Dendritic cell treated with granulocyte-macrophage colony-stimulating factor and Interleukin-4, amounts not matched to agents 40 ng/mL and 50 ng/mL, for 4 days (primary cell): ENCODE measurements around the gene HS2ST1.
"Not testable (repeated sequence)": the region's sequence is repeated elsewhere in the genome, so short reads cannot be mapped to it uniquely, and the experiment has no call there.

Experiments
- H3K27ac Mint-ChIP-seq: one replicate; pipeline ENCODE4 v1.8.0; 2022; ENCODE audit warnings: mild to moderate bottlenecking, mixed read lengths
- H3K27me3 Mint-ChIP-seq: one replicate; pipeline ENCODE4 v1.8.0; 2022; ENCODE audit warnings: mild to moderate bottlenecking, mixed read lengths
- H3K36me3 Mint-ChIP-seq: one replicate; pipeline ENCODE4 v1.8.0; 2022; ENCODE audit warnings: low read depth, mixed read lengths
- H3K4me1 Mint-ChIP-seq: one replicate; pipeline ENCODE4 v1.8.0; 2022; ENCODE audit warnings: low read depth, mixed read lengths
- H3K4me3 Mint-ChIP-seq: one replicate; pipeline ENCODE4 v1.8.0; 2022; ENCODE audit warnings: mild to moderate bottlenecking, moderate library complexity, mixed read lengths
- H3K9me3 Mint-ChIP-seq: one replicate; pipeline ENCODE4 v1.8.0; 2022; ENCODE audit warnings: mixed read lengths
- intact Hi-C: fragments of 100-400 bp; cut with micrococcal nuclease; formaldehyde crosslinking; loops from one replicate; pipeline ENCODE4 v1.15.0; 2022

HS2ST1 gene

DNA sequence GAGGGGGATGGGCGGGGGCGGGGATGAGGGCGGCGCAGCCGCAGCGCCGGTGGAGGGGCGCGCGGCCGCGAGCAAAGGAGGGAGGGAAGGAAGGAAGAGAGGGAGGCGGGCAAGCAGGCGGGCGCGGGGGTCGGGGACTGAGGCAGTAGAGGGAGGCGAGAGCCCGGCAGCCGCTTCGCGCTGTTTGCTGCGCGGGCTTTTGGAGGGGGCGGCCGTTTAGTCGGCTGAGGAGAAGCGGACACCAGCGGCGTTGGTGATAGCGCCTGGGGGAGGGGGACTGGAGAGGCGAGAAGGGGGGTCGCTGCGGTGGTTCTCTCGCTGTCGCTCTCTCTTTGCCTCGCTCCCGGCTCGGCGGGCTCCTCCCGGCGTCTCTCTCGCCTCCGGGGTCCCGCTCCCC is at the start of gene HS2ST1:
TSS of gene HS2ST1 (plus strand) at position 35 of the 397 bp plus-strand sequence.
- H3K9me3 Mint-ChIP-seq, result no peaks in the 10 kb centered on the region
- H3K4me3 Mint-ChIP-seq, result no peak within 1 kb of the TSS
- no peaks in the 10 kb centered on the region for H3K27me3 Mint-ChIP-seq
- H3K4me1 Mint-ChIP-seq, result peaks cover 33% of the 10 kb centered on the region
- H3K27ac Mint-ChIP-seq, result no peak within 1 kb of the TSS
- intact Hi-C loops, result loop anchor here (5.0 to 10.0 kb wide), 5 partner anchors 210 to 1770 kb away; partner anchors contain the start of genes ODF2L, PKN2 and SH3GLB1
- H3K36me3 Mint-ChIP-seq, result peaks cover 17% of the 10 kb centered on the region

DNA sequence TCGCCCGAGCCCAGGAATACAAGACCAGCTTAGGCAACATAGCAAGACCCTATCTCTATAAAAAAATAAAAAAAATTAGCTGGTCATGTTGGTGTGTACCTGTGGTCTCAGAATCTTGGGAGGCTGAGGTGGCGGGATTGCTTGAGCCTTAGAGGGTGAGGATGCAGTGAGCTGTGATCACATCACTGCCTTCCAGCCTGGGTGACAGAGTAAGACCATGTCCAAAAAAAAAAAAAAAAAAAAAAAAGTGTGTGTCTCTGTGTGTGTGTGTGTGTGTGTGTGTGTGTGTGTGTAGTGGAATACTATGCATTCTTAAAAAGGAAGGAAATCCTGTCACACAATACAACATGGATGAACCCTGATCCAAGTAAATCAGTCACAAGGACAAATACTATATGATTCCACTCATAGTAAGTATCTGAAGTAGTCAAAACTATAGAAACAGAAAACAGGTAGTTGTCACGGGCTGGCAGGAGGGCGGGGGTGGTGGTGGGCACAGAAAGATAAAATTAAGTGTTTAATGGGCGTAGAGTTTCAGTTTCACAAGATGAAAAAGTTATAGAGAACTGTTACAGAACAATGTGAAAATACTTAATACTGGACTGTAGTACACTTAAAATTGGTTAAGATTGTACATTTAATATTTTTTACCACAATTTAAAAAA is 48.3 kb upstream of the HS2ST1 start:
- peaks cover 8% of the 10 kb centered on the region for H3K4me1 Mint-ChIP-seq
- peaks cover 39% of the 10 kb centered on the region for H3K36me3 Mint-ChIP-seq
- no peak overlapping the region for H3K4me3 Mint-ChIP-seq
- intact Hi-C loops, result no loop called here
- no peaks in the 10 kb centered on the region for H3K9me3 Mint-ChIP-seq
- H3K27me3 Mint-ChIP-seq, result no peaks in the 10 kb centered on the region
- H3K27ac Mint-ChIP-seq, result no peak overlapping the region

DNA sequence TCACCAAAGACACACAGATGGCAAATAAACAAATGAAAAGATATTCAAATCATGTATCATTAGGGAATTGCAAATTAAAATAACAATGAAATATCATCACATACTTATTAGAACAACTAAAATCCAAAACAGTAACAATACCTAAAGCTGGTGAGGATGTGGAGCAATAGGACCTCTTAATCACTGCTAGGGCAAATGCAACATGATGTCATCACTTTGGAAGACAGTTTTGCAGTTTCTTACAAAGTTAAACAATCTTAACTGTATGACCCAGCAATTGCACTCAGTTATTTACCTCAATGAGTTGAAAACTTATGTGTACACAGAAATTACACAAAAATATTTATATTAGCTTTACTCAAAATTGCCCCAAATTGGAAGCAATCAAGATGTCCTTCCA is 47.8 kb upstream of the HS2ST1 start:
- H3K27me3 Mint-ChIP-seq, result no peaks in the 10 kb centered on the region
- peaks cover 8% of the 10 kb centered on the region for H3K4me1 Mint-ChIP-seq
- no peak overlapping the region for H3K27ac Mint-ChIP-seq
- intact Hi-C loops, result no loop called here
- peaks cover 33% of the 10 kb centered on the region for H3K36me3 Mint-ChIP-seq
- no peaks in the 10 kb centered on the region for H3K9me3 Mint-ChIP-seq
- no peak overlapping the region for H3K4me3 Mint-ChIP-seq

DNA sequence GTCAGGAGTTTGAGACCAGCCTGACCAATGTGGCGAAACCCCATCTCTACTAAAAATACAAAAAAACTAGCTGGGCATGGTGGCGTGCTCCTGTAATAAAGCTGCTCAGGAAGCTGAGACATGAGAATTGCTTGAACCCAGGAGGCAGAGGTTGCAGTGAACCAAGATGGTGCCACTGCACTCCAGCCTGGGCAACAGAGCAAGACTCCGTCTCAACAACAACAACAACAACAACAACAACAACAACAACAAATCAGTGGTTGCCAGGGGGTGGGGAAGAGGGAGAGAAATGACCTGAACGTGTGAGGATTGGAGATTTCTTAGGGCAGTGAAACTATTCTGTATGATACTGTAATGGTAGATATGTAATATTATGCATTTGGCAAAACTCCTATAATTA is 47.2 kb upstream of the HS2ST1 start:
- H3K4me3 Mint-ChIP-seq, H3K4me1 Mint-ChIP-seq, H3K9me3 Mint-ChIP-seq, intact Hi-C loops, H3K27ac Mint-ChIP-seq, H3K27me3 Mint-ChIP-seq: not testable (repeated sequence)
- H3K36me3 Mint-ChIP-seq, result peaks cover 36% of the 10 kb centered on the region

DNA sequence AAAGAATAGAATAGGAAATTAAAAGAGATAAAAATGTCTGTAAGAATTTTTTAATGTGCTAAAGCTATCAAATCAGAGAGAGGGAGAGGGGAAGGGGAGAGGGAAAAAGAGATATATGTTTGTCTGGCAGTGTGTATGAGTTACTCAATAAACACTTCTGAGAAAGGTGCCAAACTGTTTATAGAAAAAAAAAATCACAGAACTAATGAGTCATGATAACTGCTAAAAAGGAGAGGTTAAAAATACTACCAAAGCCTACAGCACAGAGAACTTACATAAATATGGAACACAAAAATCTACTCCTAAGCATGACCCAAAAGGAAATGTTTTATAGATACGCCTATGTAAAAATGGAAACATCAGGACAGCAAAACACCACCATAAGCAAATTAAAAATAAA is 46.0 kb upstream of the HS2ST1 start:
- H3K9me3 Mint-ChIP-seq, result no peaks in the 10 kb centered on the region
- H3K27ac Mint-ChIP-seq, result no peak overlapping the region
- peaks cover 8% of the 10 kb centered on the region for H3K4me1 Mint-ChIP-seq
- peaks cover 40% of the 10 kb centered on the region for H3K36me3 Mint-ChIP-seq
- intact Hi-C loops, result no loop called here
- H3K4me3 Mint-ChIP-seq, result no peak overlapping the region
- no peaks in the 10 kb centered on the region for H3K27me3 Mint-ChIP-seq

DNA sequence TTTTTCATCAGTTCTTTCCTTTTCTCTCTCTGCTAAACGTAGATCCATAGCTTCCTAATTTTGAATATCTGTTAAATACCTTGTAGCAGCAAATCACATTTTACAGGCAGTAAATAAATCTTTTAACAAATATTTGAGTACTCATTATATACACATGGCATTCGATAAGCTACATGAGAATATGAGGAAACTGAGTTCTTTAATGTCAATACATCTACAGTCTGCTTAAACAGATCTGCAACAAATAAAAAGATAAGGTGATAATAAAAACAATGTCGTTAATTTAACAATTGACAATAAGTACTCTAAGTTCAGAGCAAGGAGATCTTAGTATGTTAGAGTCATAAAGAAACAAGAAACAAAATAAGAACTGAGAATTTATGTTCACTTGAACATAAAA is 43.4 kb upstream of the HS2ST1 start:
- no peak overlapping the region for H3K4me3 Mint-ChIP-seq
- peaks cover 46% of the 10 kb centered on the region for H3K36me3 Mint-ChIP-seq

DNA sequence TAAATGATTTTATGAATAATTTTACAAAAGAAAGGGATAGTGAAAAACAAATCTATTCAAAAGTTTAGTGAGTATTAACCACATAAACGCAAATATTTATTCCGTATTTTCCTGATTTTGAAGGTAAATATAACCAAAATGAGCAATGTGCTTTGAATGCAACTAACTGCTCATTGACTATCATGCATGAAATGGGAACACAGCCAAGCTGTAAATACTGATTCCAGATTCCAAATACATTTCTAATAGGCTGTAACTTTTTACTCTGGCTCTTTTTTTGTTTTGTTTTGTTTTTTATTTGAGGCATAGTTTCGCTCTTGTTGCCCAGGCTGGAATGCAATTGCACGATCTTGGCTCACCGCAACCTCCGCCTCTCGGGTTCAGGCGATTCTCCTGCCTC is 42.3 kb upstream of the HS2ST1 start:
- no peak overlapping the region for H3K4me3 Mint-ChIP-seq
- peaks cover 50% of the 10 kb centered on the region for H3K36me3 Mint-ChIP-seq
- H3K9me3 Mint-ChIP-seq, result no peaks in the 10 kb centered on the region
- H3K27ac Mint-ChIP-seq, result no peak overlapping the region
- peaks cover 8% of the 10 kb centered on the region for H3K4me1 Mint-ChIP-seq
- H3K27me3 Mint-ChIP-seq, result no peaks in the 10 kb centered on the region
- intact Hi-C loops, result no loop called here

More for the DNA sequence above, 43.4 kb upstream of the HS2ST1 start:
- Mint-ChIP-seq H3K27ac (no peak overlapping the region), H3K4me1 (peaks cover 8% of the 10 kb centered on the region), H3K27me3 (no peaks in the 10 kb centered on the region), H3K9me3 (no peaks in the 10 kb centered on the region)
- intact Hi-C loops, result no loop called here

DNA sequence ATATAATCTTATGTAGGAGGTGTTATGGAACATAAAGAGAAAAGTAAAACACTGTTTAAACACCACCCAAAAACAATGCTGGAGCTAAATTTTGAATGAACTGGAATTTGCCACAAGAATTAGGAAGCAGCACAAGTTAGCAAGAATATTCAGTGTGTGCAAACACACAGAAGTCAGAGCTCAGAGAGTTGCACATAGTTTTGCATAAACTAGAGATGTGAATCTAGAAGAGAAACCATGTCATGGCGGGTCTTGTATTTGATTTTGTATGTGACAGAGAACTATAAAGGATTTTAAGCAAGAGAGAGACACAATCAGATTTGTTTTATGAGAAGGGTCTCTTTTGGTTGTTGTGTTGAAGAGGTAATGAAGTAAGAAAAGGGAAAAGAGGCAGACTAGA is 38.7 kb upstream of the HS2ST1 start:
- intact Hi-C loops, result no loop called here
- Mint-ChIP-seq H3K9me3 (no peaks in the 10 kb centered on the region), H3K4me3 (no peak overlapping the region)

DNA sequence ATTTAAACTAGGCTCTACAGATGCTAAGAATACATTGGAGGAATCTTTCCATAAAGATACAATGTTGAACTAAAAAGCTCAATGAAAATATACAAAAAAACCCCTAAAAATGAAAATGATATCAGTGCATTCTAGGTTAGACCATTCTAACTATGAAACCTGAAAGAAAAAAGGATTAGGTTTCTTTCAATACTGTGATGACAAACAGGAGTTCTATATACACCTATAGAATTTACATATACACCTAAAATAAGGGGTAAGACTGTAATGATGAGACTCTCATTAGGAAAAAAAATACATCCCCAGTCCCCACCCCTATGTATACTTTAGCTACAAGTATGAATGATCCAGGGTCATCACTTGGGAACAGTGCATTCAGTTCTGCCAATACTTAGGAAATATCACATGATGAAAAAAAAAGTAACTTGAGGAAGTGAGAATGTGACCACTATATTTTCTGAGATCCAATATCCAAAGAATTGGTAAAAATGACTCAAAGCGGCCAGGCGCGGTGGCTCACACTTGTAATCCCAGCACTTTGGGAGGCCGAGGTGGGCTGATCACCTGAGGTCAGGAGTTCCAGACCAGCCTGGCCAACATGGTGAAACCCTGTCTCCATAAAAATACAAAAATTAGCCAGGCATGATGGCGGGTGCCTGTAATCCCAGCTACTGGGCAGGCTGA is 26.8 kb upstream of the HS2ST1 start:
- Mint-ChIP-seq H3K4me3 (no peak overlapping the region), H3K27ac (no peak overlapping the region), H3K4me1 (peaks cover 20% of the 10 kb centered on the region), H3K9me3 (no peaks in the 10 kb centered on the region), H3K27me3 (no peaks in the 10 kb centered on the region), H3K36me3 (peaks cover 20% of the 10 kb centered on the region)
- intact Hi-C loops, result no loop called here

More for the DNA sequence above, 38.7 kb upstream of the HS2ST1 start:
- Mint-ChIP-seq H3K36me3 (peaks cover 61% of the 10 kb centered on the region), H3K27me3 (no peaks in the 10 kb centered on the region), H3K27ac (no peak overlapping the region), H3K4me1 (no peaks in the 10 kb centered on the region)

DNA sequence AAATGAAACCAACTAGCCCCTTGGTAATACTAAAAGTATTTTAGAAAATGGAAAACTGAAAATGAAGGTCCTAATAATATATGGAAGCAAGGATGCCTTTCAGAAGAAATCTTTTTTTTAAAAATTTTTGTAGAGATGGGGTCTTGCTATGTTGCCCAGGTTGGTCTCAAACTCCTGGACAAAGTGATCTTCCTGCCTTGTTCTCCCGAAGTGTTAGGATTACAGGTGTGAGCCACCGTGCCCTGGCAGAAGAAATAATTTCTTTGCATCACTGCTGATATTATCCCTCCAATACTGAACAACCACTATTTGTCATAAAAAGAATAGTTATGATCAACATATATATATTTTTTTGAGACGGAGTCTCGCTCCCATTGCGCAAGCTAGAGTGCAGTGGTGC is 26.1 kb upstream of the HS2ST1 start:
- Mint-ChIP-seq H3K27ac (no peak overlapping the region), H3K36me3 (peaks cover 20% of the 10 kb centered on the region), H3K9me3 (no peaks in the 10 kb centered on the region), H3K4me1 (peaks cover 20% of the 10 kb centered on the region), H3K27me3 (no peaks in the 10 kb centered on the region), H3K4me3 (no peak overlapping the region)
- intact Hi-C loops, result no loop called here

DNA sequence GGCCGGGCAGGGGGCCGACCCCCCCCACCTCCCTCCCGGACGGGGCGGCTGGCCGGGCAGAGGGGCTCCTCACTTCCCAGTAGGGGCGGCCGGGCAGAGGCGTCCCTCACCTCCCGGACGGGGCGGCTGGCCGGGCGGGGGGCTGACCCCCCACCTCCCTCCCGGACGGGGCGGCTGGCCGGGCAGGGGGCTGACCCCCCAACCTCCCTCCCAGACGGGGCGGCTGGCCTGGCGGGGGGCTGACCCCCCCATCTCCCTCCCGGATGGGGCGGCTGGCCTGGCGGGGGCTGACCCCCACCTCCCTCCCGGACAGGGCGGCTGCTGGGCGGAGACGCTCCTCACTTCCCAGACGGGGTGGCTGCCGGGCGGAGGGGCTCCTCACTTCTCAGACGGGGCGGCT is 15.0 kb upstream of the HS2ST1 start:
- H3K9me3 Mint-ChIP-seq, H3K4me1 Mint-ChIP-seq, H3K27ac Mint-ChIP-seq, H3K27me3 Mint-ChIP-seq, H3K4me3 Mint-ChIP-seq, intact Hi-C loops: not testable (repeated sequence)
- H3K36me3 Mint-ChIP-seq, result peaks cover 59% of the 10 kb centered on the region

DNA sequence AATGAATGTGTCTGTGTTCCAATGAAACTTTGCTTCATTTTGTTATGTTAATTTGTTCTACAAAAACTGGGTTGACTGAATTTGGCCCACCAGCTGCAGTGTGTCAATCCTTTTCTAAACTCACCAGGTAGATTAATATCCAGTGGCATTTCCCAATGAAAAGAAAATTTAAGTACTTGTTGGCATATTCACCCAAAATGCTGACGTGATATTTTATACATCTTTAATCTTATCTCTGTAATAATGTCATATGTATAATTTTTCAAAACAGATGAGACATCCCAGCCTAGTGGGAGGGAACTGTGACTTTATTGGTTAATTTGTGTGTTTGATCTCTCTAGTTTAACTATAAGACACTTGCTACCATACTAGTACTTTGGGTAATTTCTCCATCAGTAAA is 8.6 kb upstream of the HS2ST1 start:
- Mint-ChIP-seq H3K4me3 (no peak overlapping the region), H3K27ac (no peak overlapping the region), H3K4me1 (peaks cover 20% of the 10 kb centered on the region), H3K9me3 (no peaks in the 10 kb centered on the region), H3K36me3 (peaks cover 43% of the 10 kb centered on the region), H3K27me3 (no peaks in the 10 kb centered on the region)
- intact Hi-C loops, result no loop called here

DNA sequence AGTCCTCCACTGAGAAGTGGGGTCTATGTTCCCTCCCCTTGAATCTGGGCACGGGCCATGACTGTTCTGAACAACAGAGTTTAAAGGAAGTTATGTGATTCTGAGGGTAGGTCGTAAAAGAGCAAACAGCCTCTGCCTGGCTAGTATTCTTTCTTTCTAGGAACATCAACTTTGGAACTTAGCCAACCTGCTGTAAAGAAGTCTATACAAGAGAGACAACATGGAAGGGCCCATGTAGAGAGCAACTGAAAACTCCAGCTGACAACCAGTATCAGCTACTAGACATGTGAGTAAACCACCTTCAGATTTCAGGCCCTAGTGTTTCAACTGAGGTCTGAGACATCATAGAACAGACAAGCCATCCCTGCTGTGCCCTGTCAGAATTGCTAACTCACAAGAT is 8.0 kb upstream of the HS2ST1 start:
- no peaks in the 10 kb centered on the region for H3K27me3 Mint-ChIP-seq
- no peak overlapping the region for H3K27ac Mint-ChIP-seq
- intact Hi-C loops, result no loop called here
- peaks cover 25% of the 10 kb centered on the region for H3K4me1 Mint-ChIP-seq
- H3K36me3 Mint-ChIP-seq, result peaks cover 42% of the 10 kb centered on the region
- no peak overlapping the region for H3K4me3 Mint-ChIP-seq
- H3K9me3 Mint-ChIP-seq, result no peaks in the 10 kb centered on the region

DNA sequence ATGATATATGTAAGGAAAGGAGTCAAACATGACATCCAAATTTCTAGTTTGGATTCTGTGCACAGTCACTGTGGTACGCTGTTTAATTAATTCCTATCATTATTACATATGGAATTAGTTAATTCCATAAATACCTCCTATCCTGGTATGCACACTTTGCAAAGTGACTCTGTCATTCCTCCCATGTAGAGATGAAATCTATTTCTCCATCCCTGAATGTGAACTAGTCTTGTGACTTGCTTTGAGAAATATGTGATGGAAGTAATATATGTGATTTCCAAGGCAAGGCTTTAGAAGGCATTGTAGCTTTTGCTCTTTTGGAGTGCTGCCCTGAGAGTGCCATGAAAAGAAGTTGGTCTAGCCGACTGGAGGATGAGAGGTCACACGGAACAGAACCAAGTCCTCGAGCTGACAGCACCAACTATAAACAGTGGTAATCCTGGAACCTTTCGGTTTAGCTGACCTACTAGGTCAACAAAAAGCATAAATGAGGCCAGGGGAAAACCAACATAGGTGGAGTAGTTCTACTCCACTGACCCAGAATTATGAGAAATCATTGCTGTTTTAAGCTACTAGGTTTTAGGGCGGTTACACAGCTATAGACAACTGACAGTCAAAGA is 2.0 kb upstream of the HS2ST1 start:
- peaks cover 42% of the 10 kb centered on the region for H3K4me1 Mint-ChIP-seq
- H3K27me3 Mint-ChIP-seq, result no peaks in the 10 kb centered on the region
- H3K36me3 Mint-ChIP-seq, result peaks cover 36% of the 10 kb centered on the region
- peak overlapping the region; percentile 21 for H3K4me3 Mint-ChIP-seq
- no peaks in the 10 kb centered on the region for H3K9me3 Mint-ChIP-seq
- no peak overlapping the region for H3K27ac Mint-ChIP-seq
- intact Hi-C loops, result loop anchor here (5.0 to 10.0 kb wide), 5 partner anchors 208 to 1772 kb away; partner anchors contain the start of genes ODF2L, PKN2 and SH3GLB1
